Activated CD8-positive, alpha-beta memory T cell treated with anti-CD3 and anti-CD28 coated beads for 1 hour (primary cell): Measurements from ENCODE around the gene RNF40.
"Not testable (repeated sequence)": the region's sequence is repeated elsewhere in the genome, so short reads cannot be mapped to it uniquely, and the experiment has no call there.

Experiments
- DNase-seq, 2 donors: peaks; one replicate each; pipeline ENCODE4 v3.0.0-alpha.2; 2020; ENCODE audit warnings: low read depth in 1 of 2; ENCODE audit errors: extremely low read depth in 1 of 2

RNF40 gene

DNA sequence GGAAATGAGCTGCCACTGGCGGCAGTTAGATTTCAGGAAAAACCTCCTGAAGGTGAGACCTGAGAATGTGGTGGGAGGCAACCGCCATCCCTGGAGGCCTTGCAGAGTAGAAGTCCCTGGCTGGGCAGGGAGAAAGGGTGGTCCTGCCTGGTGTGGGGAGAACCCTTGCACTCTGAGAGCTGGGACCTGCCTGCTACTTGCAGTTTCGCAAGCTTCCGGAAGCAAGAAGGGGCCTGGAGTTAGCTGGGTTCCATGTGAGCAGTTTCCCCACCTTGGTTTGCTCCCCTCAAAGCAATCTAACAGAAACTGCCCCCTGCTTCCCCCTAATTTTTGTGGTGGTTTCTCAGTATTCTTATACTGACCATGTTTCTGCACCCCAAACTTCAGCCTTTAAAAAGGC is 18.4 kb downstream of the RNF40 start:
- no peak for DNase-seq

DNA sequence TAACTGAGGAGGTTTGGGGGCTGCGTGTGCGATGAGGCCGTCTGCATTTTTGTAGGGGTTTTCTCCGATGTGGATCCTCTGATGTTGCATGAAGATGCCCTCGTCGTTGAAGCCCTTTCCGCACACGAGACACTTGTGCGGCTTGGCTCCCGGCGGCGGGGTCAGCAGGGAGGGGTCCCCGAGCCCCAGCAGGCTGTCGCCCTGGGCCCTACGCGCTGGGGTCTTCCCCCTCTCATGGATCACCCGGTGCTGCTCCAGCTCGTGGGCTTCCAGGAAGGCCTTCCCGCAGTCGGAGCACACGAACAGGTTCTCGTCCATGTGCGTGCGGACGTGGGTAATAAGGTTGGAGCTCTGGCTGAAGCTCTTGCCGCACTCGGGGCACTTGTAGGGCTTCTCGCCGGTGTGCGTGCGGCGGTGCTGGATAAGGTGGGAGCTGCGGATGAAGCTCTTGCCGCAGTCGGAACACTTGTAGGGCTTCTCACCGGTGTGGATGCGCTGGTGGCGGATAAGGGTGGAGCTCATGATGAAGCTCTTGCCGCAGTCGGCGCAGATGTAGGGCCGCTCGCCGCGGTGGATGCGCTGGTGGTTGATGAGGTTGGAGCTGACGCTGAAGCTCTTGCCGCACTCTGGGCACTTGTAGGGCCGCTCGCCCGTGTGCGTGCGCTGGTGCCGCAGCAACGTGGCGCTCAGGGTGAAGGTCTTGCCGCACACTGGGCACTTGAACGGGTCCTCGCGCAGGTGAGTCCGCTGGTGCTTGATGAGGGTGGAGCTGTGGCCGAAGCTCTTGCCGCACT is 20.6 kb downstream of the RNF40 start:
- no peak for DNase-seq

DNA sequence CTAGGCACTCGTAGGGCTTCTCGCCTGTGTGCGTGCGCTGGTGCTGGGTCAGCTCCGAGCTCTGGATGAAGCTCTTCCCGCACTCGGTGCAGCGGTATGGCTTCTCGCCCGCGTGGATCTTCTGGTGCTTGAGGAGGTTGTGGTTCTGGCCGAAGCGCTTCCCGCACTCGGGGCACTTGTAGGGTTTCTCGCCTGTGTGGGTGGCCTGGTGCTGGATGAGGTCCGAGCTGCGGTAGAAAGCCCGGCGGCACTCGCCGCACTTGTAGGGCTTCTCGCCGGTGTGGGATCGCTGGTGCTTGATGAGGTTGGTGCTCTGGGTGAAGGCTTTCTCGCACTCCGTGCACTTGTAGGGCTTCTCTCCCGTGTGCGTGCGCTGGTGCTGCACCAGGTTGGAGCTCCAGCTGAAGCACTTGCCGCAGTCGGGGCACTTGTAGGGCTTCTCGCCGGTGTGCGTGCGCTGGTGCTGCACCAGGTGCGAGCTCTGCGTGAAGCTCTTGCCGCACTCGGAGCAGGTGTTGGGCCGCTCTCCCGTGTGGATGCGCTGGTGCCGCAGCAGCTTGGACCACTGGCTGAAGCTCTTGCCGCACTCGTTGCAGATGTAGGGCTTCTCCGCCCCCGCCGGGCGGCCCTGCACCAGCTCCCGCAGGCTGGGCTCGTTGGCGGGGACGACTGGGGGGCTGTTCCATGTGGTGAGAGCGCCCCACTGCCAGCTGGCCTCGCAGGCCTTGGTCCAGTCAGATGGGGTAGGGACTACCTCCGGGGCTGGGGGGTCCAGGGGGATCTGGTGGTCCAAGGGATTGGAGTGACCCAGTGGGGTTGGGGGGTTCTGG is 21.4 kb downstream of the RNF40 start:
- no peak for DNase-seq

DNA sequence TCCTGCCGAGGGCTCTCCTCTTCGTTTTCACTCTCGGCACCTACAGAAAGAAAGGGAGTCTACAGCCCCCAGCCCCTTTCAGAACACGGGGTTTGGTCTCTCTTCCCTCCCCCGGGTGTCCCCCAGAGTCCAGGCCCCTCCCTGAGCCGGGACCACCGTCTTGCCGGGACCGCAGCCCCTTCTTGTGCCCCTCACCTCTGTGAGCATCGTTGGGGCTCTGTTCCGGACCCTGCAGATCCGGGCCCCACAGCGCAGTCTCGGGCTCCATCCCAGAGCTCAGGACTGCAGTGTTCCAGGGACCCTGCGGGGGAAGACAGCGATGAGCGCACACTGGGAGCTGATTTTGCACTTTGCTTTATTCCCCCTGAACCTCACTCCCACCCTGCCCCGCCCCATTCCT is 22.1 kb downstream of the RNF40 start:
- no peak for DNase-seq

DNA sequence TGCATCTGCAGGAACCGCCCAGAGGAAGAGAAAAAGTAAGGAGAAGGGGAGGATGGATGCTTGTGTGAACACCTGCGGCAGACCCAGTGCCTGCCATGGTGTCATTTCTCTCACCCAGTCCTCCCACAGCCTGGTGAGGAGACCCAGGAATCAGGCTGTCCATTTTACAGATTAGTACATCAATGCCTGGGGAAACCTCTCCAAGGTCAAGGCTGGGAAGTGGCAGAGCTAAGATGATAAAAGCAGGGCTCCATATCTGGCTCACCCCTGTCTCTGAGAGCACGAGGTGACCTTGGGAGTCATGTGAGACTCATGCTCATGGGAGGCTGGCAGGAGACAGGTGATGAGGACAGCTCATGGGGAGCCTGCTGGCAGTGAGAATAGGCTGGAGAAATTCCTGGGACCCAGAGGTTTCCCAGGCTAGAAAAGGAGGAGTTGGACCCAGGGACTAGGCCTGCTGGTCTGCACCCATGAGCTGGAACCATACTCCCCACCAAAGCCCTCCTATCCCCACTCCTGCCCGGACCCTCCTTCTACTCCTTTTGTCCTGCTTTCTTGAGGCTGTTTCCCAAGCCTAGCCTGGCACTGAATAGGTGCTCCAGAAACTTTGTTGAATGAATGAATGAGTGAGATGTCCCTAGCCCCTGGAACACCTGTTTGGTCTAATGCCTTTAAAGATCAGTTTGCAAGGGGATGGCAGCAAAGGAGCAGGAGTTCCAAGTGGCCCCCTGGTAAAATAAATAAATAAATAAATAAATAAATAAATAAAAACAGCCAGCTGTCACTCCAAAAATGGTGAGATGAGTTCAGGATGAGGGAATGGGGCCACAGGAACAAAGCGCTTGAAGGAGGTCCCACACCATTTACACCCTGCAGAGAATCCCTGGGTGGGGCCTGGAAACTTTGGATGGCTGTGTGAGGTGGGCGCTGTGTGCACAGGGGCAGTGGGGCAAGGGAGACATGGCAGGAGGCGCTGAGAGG is 23.3 kb downstream of the RNF40 start:
- no peak for DNase-seq

DNA sequence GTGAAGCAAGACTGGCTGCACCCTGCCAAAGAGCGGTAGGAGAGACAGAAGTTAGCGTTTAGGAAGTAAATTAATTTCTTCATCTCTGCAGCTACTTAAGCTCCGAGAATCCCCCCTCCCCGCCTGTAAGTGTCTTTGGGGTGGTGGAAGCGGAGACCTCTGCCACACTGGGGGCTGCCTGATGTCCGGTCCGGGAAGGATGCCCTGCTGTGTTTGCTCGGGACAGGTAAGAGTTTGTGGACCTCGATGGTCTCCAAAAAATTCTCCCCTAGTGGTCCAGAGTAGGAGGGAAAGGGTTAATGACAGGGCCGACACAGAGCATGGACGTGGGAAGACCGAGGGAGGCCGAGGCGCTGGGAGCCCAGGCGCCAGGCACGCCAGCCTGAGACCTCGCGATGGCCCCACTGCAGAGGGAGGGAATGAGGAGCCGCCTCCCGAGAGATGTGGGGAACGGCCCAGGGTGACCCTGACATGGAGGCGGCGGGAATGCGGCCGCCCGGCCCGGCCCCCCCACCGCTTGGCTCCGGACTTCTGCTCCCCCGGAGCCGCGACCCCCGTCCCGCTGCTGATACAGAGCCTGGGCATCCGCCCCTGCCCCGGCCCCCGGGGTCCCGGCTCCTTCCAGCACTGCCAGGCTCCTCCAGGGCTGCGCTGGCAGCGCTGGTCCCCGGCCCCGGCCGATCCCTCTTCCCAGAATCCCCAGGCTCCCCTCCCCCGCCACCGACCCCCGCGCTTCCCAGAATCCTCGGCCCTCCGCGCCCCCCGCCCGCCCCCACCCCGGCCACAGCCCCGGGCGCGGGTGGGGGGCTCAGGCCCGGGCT is 24.2 kb downstream of the RNF40 start:
- no peak for DNase-seq

DNA sequence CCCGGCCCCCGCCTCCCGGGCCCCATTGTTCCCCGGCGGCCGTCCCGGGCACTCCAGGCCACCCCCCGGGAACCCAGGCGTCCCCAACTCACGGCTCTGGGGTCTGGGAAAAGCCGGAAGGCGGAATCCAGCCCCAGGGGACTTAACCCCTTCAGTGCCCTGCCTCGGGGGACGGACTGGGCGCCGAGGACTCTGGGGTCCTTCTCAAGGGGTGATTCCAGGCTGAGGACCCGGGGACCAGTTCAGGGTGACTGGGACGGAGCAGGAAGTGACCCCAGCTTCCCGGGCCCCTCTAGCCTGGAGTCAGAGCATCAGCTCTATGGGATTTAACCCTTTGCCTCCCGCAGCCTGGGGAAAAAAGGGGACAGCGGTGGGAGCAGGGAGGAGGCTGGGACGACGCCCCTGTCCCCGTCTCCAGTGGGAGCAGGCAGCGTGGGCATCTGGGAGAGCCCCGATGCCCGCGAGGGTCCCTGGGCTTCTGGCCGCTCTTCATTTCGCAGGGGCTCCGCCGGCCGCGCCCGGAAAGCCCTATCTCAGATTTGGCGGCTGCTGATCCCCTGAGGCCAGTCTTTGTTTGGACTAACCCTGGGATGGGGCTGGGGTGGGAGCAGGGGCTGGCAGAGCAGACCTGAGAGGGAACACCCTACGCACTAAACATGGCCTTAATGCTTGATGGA is 25.0 kb downstream of the RNF40 start, which contains the start of gene ZNF629:
Gene ZNF629 (minus strand): TSS at position 270 of the 677 bp plus-strand sequence. CDS start 2,723 bp downstream, outside the sequence.
- DNase-seq = no peak

DNA sequence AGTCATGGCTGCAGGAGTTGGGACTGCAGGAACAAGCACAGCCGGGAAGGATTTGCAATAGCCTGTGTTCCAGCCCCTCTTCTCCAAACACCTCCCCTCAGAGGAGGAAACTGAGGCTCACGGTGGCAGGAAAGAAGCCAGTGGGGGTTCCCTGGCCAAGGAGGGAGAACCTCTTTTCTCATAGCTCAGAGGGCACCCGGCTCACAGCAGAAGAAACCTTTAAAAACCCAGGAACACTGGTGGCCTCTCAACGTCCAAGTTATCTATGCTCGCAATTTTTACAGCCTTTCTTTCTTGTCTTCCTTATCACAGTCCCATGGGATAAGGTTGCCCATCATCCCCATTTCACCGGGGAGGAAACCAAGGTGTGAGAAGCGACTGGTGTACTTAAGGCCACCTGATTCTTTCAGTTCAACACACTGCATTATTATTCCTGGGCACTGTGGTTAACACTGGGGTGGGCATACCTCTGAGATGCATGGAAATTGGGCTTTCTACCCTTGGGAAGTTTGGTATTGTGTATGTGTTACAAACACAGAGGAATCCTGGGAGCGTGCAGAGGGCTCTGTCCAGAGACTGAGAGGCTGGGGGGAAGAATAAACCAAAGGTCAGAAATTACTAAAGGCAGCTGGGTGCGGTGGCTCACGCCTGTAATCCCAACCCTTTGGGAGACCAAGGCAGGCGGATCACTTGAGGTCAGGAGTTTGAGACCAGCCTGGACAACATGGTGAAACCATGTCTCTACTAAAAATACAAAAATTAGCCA is 25.7 kb downstream of the RNF40 start:
- DNase-seq = no peak

DNA sequence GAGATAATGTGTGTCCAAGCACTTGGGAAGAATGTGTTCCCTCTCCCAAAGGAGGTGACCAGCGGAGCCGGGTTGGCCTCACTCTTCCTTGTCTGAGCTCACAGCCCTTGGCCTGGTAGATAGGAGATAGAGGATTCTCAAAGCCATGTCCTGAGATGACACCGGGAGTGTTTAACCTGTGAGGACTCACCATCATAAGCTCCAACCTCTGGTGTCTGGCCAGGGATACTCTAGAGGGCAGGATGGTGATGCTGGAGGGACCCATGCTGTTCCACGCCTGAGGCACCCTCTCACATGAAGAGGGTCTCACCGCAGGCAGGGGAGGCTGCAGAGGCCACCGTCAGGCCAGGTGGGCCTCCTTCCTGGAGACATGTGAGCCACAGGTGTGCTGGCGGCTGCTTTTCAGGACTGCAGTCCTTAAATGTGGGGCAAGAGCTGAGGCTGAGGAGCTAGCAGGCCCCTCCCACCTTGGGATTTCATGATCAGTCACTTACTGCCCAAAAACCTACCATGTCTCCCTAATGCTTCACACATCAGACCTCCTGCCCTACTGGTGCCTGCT is 31.5 kb downstream of the RNF40 start:
- DNase-seq = no peak

DNA sequence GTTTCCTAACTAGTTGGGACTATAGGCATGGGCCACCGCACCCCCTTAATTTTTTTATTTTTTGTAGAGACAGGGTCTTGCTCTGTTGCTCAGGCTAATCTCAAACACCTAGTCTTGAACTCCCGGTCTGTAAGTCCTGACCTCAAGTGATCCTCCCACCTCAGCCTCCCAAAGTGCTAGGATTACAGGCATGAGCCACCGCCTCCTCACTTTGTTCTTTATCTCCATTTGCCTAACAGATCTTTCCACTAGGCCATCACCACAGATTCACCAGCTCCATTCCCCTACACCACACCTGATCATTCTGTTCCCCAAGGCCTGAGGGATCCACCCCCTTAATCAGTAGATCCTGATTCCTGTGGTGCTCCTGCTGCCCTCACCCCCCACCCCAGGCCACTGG is 32.5 kb downstream of the RNF40 start:
- no peak for DNase-seq

DNA sequence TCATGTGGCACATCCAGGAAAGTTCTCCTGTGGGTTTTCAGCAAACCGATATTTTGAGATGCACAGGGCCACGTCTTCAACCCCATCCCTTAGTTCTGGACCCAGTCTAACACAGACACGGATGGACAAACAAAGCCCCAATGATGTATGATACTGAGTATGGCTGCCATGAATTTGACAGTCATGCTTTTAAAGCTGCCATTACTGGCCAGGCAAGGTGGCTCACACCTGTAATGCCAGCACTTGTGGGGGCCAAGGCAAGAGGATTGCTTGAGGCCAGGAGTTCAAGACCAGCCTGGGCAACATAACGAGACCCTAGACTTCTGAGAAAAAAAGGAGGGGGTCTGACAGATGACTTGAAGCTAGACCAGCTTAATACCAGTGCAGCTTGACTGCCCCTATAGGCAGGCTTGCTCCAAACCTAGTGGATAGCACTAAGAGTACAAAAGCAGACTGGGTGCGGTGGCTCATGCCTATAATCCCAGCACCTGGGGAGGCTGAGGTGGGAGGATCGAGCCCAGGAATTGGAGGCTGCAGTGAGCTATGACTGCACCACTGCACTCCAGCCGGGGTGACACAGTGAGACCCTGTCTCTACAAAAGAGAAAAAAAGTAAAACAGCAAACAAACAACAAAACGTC is 35.7 kb downstream of the RNF40 start:
- DNase-seq = no peak

DNA sequence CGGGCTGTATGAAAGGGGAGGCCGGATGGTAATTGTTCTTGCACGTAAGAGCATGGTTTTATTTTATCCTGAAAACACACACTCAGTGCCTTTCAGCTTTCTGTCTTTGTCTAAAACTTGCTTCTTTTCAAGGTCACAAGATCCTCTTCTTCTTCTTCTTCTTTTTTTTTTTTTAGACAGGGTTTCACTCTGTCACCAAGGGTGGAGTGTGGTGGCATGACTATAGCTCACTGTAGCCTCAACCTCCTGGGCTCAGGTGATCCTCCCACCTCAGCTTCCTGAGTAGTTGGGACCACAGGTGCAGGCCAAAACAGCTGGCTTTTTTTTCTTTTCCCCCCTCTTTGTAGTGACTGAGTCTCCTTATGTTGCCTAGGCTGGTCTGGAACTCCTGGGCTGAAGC is 40.8 kb downstream of the RNF40 start:
- DNase-seq = no peak

DNA sequence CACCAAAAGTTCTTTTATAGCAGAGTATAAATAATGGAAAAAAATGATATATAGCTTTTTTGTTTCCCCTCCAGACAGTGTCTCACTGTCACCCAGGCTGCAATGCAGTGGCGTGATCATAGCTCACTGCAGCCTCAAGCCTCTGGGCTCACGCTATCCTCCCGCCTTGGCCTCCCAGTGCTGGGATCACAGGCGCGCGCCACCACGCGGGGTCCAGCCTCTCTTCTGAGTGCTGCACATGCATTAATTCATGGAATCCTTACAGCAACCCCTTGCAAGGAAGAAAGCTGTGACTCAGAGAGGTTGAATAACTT is 42.9 kb downstream of the RNF40 start:
- DNase-seq = no peak

DNA sequence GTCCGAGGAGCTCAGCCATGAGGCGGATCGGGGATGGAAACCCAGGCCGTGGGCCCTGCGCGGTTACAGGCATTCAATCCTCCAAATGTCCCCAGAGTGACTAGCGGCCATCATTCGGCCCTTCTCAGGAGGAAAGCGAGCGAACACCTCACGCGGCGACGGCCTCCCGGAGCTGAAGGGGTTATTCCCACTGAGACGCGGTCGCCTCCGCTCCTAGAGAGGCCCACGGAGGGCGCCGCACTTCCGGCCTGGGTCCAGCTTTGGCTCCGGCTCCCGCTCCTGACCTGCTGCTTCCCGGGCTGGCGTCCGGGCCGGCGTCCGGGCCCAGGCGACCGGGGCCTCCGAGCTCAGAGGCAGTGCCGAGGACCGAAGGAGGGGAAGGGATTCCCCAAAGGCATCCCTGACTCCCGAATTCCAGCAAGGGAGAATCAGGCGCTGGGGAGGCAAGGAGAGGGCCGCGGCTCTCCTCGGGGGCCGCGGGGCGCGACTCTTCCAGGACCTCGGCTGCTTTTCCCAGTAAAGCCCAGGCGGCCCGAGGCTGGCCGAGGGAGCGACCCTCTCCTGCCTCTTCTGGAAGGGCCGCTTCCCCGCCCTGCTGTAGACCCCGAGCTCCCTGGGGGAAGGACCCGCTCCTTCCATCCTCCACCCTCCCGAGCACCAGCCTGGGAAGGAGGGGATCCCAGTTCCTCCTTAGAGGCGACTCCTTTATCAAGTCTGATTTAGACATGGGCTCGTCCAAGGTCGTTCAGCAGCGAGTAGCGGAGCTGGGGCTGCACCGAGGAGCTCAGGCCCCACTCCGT is 43.4 kb downstream of the RNF40 start:
- peak in 1 of 2 donors; percentile 30 for DNase-seq

DNA sequence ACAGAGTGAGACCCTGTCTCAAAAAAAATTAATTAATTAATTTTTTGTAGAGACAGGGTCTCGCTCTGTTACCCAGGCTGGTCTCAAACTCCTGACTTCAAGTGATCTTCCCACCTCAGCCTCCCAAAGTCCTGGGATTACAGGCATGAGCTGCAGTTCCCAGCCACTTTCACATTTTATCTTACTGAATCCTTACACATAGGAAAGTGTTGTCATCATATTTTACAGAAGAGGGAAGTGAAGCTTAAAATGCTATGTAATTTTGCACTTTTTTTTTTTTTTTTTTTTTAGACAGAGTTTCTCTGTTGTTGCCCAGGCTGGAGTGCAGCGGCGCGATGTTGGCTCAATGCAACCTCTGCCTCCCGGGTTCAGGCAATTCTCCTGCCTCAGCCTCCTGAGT is 46.0 kb downstream of the RNF40 start:
- DNase-seq = no peak

DNA sequence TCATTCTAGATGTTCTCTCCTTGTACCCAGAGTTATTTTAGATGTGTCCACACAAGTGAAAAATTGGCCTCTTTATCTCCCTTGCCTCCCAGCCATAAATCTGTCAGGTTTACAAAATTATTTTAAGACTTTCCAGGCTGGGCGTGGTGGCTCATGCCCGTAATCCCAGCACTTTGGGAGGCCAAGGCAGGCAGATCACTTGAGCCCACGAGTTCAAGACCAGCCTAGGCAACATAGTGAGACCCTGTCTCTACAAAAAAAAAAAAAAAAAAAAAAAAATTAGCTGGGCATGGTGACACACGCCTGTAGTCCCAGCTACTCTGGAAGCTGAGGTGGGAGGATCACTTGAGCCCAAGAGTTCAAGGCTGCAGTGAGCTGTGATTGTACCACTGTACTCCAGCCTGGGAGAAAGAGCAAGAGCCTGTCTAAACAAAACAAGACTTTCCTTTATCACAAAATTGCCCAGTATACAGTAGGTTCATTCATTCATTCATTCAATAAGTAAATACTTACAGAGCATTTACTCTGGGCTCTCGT is 46.8 kb downstream of the RNF40 start:
- not testable (repeated sequence) for DNase-seq

DNA sequence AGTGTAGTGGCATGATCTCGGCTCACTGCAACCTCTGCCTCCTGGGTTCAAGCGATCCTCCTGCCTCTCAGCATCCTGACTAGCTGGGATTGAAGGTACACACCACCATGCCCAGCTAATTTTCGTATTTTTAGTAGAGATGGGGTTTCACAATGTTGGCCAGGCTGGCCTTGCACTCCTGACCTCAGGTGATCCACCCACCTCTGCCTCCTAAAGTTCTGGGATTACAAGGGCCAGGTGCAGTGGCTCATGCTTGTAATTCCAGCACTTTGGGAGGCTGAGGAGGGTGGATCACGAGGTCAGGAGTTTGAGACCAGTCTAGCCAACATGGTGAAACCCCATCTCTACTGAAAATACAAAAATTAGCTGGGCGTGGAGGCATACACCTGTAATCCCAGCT is 47.6 kb downstream of the RNF40 start:
- DNase-seq = not testable (repeated sequence)
